HCT116 (cell line): Measurements from ENCODE around the gene HTRA2. TPM values are rescaled to one million over a fixed set of nuclear protein-coding genes. Genes with fewer than 3 reads are reported as not detected.

ENCODE experiments used
- ATAC-seq: fragments of 200-7000 bp; cut with Tn5 transposase; 2 replicates; pipeline ENCODE4 v1.9.1; 2020; ENCODE audit warnings: mild to moderate bottlenecking, moderate library complexity
- BruUV-seq: library from RNA; stranded (reverse); fragments of 400-500 nt; replicated peaks from 2 replicates; lab custom pipeline; 2021; lab: Mats Ljungman, UMichigan
- CTCF ChIA-PET: fragments of 300-600 bp; sonication (Branson Sonifier 250); formaldehyde crosslinking; loops from one replicate; lab custom pipeline; 2021; ENCODE audit warnings: antibody characterized with exemption; lab: Charles Lee
- POLR2A ChIA-PET: fragments of 300-600, 350-600 bp; sonication (Branson Sonifier 250); formaldehyde crosslinking; loops from one replicate; lab custom pipeline; 2021; ENCODE audit warnings: antibody characterized with exemption; lab: Charles Lee
- RAD21 ChIA-PET, 2 experiments: fragments of 300-600 bp; sonication (Branson Sonifier 250); formaldehyde crosslinking; loops; one replicate each; lab custom pipeline; 2023; ENCODE audit warnings: low total read pairs in 2 of 2; ENCODE audit not compliant: uncharacterized antibody in 2 of 2, unreplicated experiment in 2 of 2, low non-redundant PET in 1 of 2; lab: Charles Lee
- DNase-seq: peaks from one replicate; pipeline ENCODE4 v3.0.0-alpha.2; 2010; ENCODE audit warnings: low read depth, low spot score
- H2AFZ ChIP-seq: fragments of 200-600 bp; shearing (Covaris generic), sonication (generic); 2 replicates; pipeline ENCODE4 v1.6.1; 2017; ENCODE audit warnings: low read depth, mixed run types, mixed read lengths, antibody characterized with exemption, low read length; ENCODE audit not compliant: poor library complexity, severe bottlenecking
- H3K27ac ChIP-seq: 2 replicates; pipeline ENCODE4 v1.5.1; 2012; ENCODE audit warnings: low read depth, low read length
- H3K27me3 ChIP-seq: fragments of 200-600 bp; sonication (generic); 2 replicates; pipeline ENCODE4 v1.6.1; 2016; ENCODE audit warnings: mixed run types, low read length, mixed read lengths; ENCODE audit not compliant: insufficient read depth
- H3K36me3 ChIP-seq, 2 experiments: fragments of 200-500 bp in 1 of 2; fragments of 200-600 bp in 1 of 2; sonication (Bioruptor generic) in 1 of 2; sonication (generic) in 1 of 2; 2 replicates each; pipeline versions ENCODE4 v1.5.1 to v1.6.1; 2014 to 2016; ENCODE audit warnings: low read length in 2 of 2, inconsistent platforms in 1 of 2, mixed read lengths in 1 of 2, mixed run types in 1 of 2; ENCODE audit not compliant: insufficient read depth in 2 of 2, control insufficient read depth in 1 of 2
- H3K4me1 ChIP-seq, 2 experiments: fragments of 200-600 bp in 1 of 2; sonication (generic) in 1 of 2; 2 replicates each; pipeline versions ENCODE4 v1.5.1 to v1.6.1; 2012 to 2017; ENCODE audit warnings: low read length in 2 of 2, inconsistent platforms in 1 of 2, mild to moderate bottlenecking in 1 of 2, mixed read lengths in 1 of 2, mixed run types in 1 of 2, moderate library complexity in 1 of 2; ENCODE audit not compliant: insufficient read depth in 2 of 2, control insufficient read depth in 1 of 2
- H3K4me2 ChIP-seq: fragments of 200-600 bp; sonication (generic); 2 replicates; pipeline ENCODE4 v1.6.1; 2017; ENCODE audit warnings: mixed run types, low read length, mixed read lengths
- H3K4me3 ChIP-seq, 2 experiments: fragments of 200-600 bp in 1 of 2; sonication (generic) in 1 of 2; replicated peaks in 1 of 2; 2 replicates each; pipeline ENCODE4 v1.5.1; 2011 to 2016; ENCODE audit warnings: low read length in 2 of 2, control low read depth in 1 of 2, low read depth in 1 of 2, mild to moderate bottlenecking in 1 of 2, mixed read lengths in 1 of 2, mixed run types in 1 of 2
- H3K79me2 ChIP-seq: fragments of 200-600 bp; sonication (generic); 2 replicates; pipeline ENCODE4 v1.6.1; 2017; ENCODE audit warnings: mild to moderate bottlenecking, mixed run types, low read length, moderate library complexity, mixed read lengths; ENCODE audit not compliant: insufficient read depth
- H3K9ac ChIP-seq: fragments of 200-600 bp; sonication (generic); 2 replicates; pipeline ENCODE4 v1.6.1; 2016; ENCODE audit warnings: low read length, mixed read lengths
- H3K9me2 ChIP-seq: fragments of 200-600 bp; sonication (generic), shearing (Covaris generic); 2 replicates; pipeline ENCODE4 v1.6.1; 2017; ENCODE audit warnings: mixed run types, mild to moderate bottlenecking, moderate library complexity; ENCODE audit not compliant: insufficient read depth
- H3K9me3 ChIP-seq, 2 experiments: fragments of 200-500 bp in 1 of 2; fragments of 200-600 bp in 1 of 2; sonication (Bioruptor generic) in 1 of 2; sonication (generic) in 1 of 2; 2 replicates each; pipeline ENCODE4 v1.6.1; 2014 to 2017; ENCODE audit warnings: low read length in 2 of 2, mixed read lengths in 2 of 2, inconsistent platforms in 1 of 2, low read depth in 1 of 2, mild to moderate bottlenecking in 1 of 2, mixed run types in 1 of 2, moderate library complexity in 1 of 2; ENCODE audit not compliant: control insufficient read depth in 1 of 2, insufficient read depth in 1 of 2
- H4K20me1 ChIP-seq: fragments of 200-600 bp; sonication (generic), shearing (Covaris generic); 2 replicates; pipeline ENCODE4 v1.6.1; 2017; ENCODE audit warnings: mixed run types, mild to moderate bottlenecking, moderate library complexity; ENCODE audit not compliant: insufficient read depth
- ATF3 ChIP-seq: IDR thresholded peaks from 2 replicates; pipeline ENCODE4 v1.6.1; 2012
- EGR1 ChIP-seq: IDR thresholded peaks from 2 replicates; pipeline ENCODE4 v1.6.1; 2012; ENCODE audit warnings: low read depth
- EZH2 ChIP-seq: fragments of 200-600 bp; sonication (generic); IDR thresholded peaks from 2 replicates; pipeline ENCODE4 v1.6.1; 2017; ENCODE audit warnings: antibody characterized with exemption, mixed run types
- JUND ChIP-seq: IDR thresholded peaks from 2 replicates; pipeline ENCODE4 v1.6.1; 2012
- POLR2A ChIP-seq: IDR thresholded peaks from 2 replicates; pipeline ENCODE4 v1.7.0; 2011; ENCODE audit warnings: borderline replicate concordance; ENCODE audit not compliant: insufficient read depth, insufficient read length; ENCODE audit errors: extremely low read depth
- RAD21 ChIP-seq: IDR thresholded peaks from 2 replicates; pipeline ENCODE4 v1.6.1; 2012; ENCODE audit warnings: low read depth, mild to moderate bottlenecking
- SIN3A ChIP-seq: IDR thresholded peaks from 2 replicates; pipeline ENCODE4 v1.6.1; 2012; ENCODE audit warnings: low read depth
- SRF ChIP-seq: IDR thresholded peaks from 2 replicates; pipeline ENCODE4 v1.6.1; 2012; ENCODE audit warnings: low read depth
- TCF7L2 ChIP-seq: IDR thresholded peaks from 2 replicates; pipeline ENCODE4 v1.7.0; 2011; ENCODE audit warnings: borderline replicate concordance, inconsistent platforms; ENCODE audit not compliant: insufficient read depth, insufficient read length; ENCODE audit errors: extremely low read depth
- YY1 ChIP-seq: IDR thresholded peaks from 2 replicates; pipeline ENCODE4 v1.6.1; 2011; ENCODE audit warnings: low read length, low read depth, moderate library complexity, mild to moderate bottlenecking; ENCODE audit not compliant: insufficient replicate concordance; ENCODE audit errors: extremely low read depth
- ZBTB33 ChIP-seq: IDR thresholded peaks from 2 replicates; pipeline ENCODE4 v1.6.1; 2011; ENCODE audit warnings: mild to moderate bottlenecking, low read length, moderate library complexity; ENCODE audit not compliant: insufficient replicate concordance; ENCODE audit errors: extremely low read depth
- ZNF274 ChIP-seq: fragments of 200-500 bp; sonication (Bioruptor generic); IDR thresholded peaks from 2 replicates; pipeline ENCODE4 v1.6.1; 2014; ENCODE audit warnings: mild to moderate bottlenecking, low read depth, low read length, inconsistent platforms
- intact Hi-C: fragments of 100-400 bp; cut with micrococcal nuclease; formaldehyde crosslinking; loops from 2 replicates; pipeline ENCODE4 v1.10.0; 2022
- total RNA-seq: library from RNA; stranded (reverse); gene quantifications from one replicate; pipeline ENCODE4 v1.2.1, GENCODE V29; 2021; ENCODE audit not compliant: unreplicated experiment
- TF ChIP-seq, protein P1 (sequence below), 3 experiments: fragments of 200-600 bp in 1 of 3; sonication (generic) in 1 of 3; IDR thresholded peaks in 2 of 3; conservative IDR thresholded peaks in 1 of 3; 2 replicates each; pipeline ENCODE4 v1.5.1; 2012 to 2017; ENCODE audit warnings: low read depth in 2 of 3, low read length in 2 of 3, antibody characterized with exemption in 1 of 3, borderline replicate concordance in 1 of 3, control low read depth in 1 of 3, mild to moderate bottlenecking in 1 of 3, mixed read lengths in 1 of 3, mixed run types in 1 of 3, moderate library complexity in 1 of 3; ENCODE audit not compliant: insufficient read depth in 1 of 3
- TF ChIP-seq, protein P2 (sequence below): IDR thresholded peaks from 2 replicates; pipeline ENCODE4 v1.6.1; 2012

The HTRA2 gene
- total RNA-seq, 1 experiment from 2014 or later, result 36.2 TPM

GRCh38 chr2:74515981-74516633 is 13.6 kb upstream of the HTRA2 start:
- ATAC-seq (0 out of 2 replicates have a peak, but pooled peaks have one; percentile 37), DNase-seq (no peak)
- CTCF ChIA-PET, result no interaction called here
- Histone ChIP-seq H3K36me3 (no peaks in the 10 kb centered on the region), H3K27ac (no peak overlapping the region), H3K27me3 (no peaks in the 10 kb centered on the region), H3K9me2 (no peaks in the 10 kb centered on the region), H3K4me2 (no peak overlapping the region), H3K79me2 (no peaks in the 10 kb centered on the region)
- TF ChIP-seq ZBTB33 (no peak), ZNF274 (no peak), EGR1 (no peak), TCF7L2 (no peak), POLR2A (no peak), JUND (no peak)
- TF ChIP-seq, all 23 proteins: peak for 0
- BruUV-seq, result no TSS peak
- no peak overlapping the region for H3K9ac ChIP-seq
- H3K9me3 ChIP-seq, result no peaks in the 10 kb centered on the region
- ChIA-PET RAD21 (no interaction called here), POLR2A (no interaction called here)
- intact Hi-C loops, result no loop called here
- no peaks in the 10 kb centered on the region for H3K4me1 ChIP-seq
- no peaks in the 10 kb centered on the region for H4K20me1 ChIP-seq
- no peak overlapping the region for H2AFZ ChIP-seq
- no peak overlapping the region for H3K4me3 ChIP-seq

- no TSS peak for BruUV-seq
- intact Hi-C loops, result no loop called here
- TF ChIP-seq YY1, result no peak
- no peak for TF ChIP-seq EZH2
- TF ChIP-seq, protein P1, sequence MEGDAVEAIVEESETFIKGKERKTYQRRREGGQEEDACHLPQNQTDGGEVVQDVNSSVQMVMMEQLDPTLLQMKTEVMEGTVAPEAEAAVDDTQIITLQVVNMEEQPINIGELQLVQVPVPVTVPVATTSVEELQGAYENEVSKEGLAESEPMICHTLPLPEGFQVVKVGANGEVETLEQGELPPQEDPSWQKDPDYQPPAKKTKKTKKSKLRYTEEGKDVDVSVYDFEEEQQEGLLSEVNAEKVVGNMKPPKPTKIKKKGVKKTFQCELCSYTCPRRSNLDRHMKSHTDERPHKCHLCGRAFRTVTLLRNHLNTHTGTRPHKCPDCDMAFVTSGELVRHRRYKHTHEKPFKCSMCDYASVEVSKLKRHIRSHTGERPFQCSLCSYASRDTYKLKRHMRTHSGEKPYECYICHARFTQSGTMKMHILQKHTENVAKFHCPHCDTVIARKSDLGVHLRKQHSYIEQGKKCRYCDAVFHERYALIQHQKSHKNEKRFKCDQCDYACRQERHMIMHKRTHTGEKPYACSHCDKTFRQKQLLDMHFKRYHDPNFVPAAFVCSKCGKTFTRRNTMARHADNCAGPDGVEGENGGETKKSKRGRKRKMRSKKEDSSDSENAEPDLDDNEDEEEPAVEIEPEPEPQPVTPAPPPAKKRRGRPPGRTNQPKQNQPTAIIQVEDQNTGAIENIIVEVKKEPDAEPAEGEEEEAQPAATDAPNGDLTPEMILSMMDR (IDR thresholded peaks at IDR 0.05 in 2 of 3, conservative IDR thresholded peaks at IDR 0.05 in 1 of 3; ENCODE audit: borderline replicate concordance in 1 of 3, insufficient read depth in 1 of 3, low read depth in 2 of 3, low read length in 2 of 3), result no peak
- no peak for TF ChIP-seq ZBTB33
- TF ChIP-seq ATF3, result no peak
- TF ChIP-seq JUND, result no peak
- TF ChIP-seq SIN3A, result no peak
- TF ChIP-seq RAD21, result no peak
- TF ChIP-seq, protein P2, sequence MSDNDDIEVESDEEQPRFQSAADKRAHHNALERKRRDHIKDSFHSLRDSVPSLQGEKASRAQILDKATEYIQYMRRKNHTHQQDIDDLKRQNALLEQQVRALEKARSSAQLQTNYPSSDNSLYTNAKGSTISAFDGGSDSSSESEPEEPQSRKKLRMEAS, result no peak
- no peak for TF ChIP-seq SRF
Measured at GRCh38 chr2:74516650-74517049, 13.1 kb upstream of the HTRA2 start.

More at GRCh38 chr2:74516650-74517049, 13.1 kb upstream of the HTRA2 start:
- ChIA-PET CTCF (no interaction called here), POLR2A (no interaction called here), RAD21 (no interaction called here)
- H2AFZ ChIP-seq, result no peak overlapping the region
- H3K27me3 ChIP-seq, result no peaks in the 10 kb centered on the region
- H3K4me1 ChIP-seq, result no peaks in the 10 kb centered on the region
- no peaks in the 10 kb centered on the region for H3K9me2 ChIP-seq
- H3K27ac ChIP-seq, result no peak overlapping the region
- no peaks in the 10 kb centered on the region for H3K36me3 ChIP-seq
- no peak for DNase-seq
- no peak for ATAC-seq
- no peak overlapping the region for H3K9ac ChIP-seq
- no peaks in the 10 kb centered on the region for H3K9me3 ChIP-seq
- no peak overlapping the region for H3K4me2 ChIP-seq
- no peaks in the 10 kb centered on the region for H3K79me2 ChIP-seq
- H3K4me3 ChIP-seq, result no peak overlapping the region
- no peaks in the 10 kb centered on the region for H4K20me1 ChIP-seq
